ENCODE results near the gene GRN.

DNA sequence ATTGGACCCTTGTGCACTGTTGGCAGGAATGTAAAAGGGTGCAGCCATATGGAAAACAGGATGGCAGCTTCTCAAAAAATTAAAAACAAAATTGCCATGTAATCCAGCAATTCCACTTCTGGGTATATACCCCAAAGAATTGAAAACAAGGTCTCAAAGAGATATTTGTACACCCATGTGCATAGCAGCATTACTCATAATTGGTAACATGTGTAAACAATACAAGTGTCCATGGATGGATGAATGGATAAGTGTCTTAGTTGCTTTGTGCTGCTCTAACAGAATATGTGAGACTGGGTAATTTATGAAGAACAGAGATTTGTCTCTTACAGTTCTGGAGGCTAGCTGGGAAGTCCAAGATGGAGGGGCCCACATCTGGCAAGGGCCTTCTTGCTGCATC, 40.5 kb upstream of the GRN start:
- TF ChIP-seq, protein P1, sequence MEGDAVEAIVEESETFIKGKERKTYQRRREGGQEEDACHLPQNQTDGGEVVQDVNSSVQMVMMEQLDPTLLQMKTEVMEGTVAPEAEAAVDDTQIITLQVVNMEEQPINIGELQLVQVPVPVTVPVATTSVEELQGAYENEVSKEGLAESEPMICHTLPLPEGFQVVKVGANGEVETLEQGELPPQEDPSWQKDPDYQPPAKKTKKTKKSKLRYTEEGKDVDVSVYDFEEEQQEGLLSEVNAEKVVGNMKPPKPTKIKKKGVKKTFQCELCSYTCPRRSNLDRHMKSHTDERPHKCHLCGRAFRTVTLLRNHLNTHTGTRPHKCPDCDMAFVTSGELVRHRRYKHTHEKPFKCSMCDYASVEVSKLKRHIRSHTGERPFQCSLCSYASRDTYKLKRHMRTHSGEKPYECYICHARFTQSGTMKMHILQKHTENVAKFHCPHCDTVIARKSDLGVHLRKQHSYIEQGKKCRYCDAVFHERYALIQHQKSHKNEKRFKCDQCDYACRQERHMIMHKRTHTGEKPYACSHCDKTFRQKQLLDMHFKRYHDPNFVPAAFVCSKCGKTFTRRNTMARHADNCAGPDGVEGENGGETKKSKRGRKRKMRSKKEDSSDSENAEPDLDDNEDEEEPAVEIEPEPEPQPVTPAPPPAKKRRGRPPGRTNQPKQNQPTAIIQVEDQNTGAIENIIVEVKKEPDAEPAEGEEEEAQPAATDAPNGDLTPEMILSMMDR (conservative IDR thresholded peaks at IDR 0.05; ENCODE audit: low read depth, low read length) = no peak
- TF ChIP-seq EZH2phosphoT487 (IDR thresholded peaks at IDR 0.05; ENCODE audit: borderline replicate concordance, low read length) = no peak
